LNCAP (cell line): ENCODE results near the gene NAV2.

Source experiments
- CTCF ChIP-seq: fragments of 450-650 bp; IDR thresholded peaks from 2 replicates; pipeline ENCODE4 v1.5.1; 2017; ENCODE audit warnings: mild to moderate bottlenecking

Gene NAV2

GRCh38 chr11:19691815-19692500 is 20.7 kb upstream of the NAV2 start:
- no peak for TF ChIP-seq CTCF

- TF ChIP-seq CTCF: no peak
Measured at GRCh38 chr11:19693146-19693545, 19.5 kb upstream of the NAV2 start.

- TF ChIP-seq CTCF: no peak
Measured at GRCh38 chr11:19694796-19695345, 17.8 kb upstream of the NAV2 start.

- no peak for TF ChIP-seq CTCF
Measured at GRCh38 chr11:19696073-19696472, 16.6 kb upstream of the NAV2 start.

GRCh38 chr11:19696904-19697303 is 15.7 kb upstream of the NAV2 start:
- no peak for TF ChIP-seq CTCF

GRCh38 chr11:19697721-19698121 is 14.9 kb upstream of the NAV2 start:
- no peak for TF ChIP-seq CTCF

GRCh38 chr11:19698493-19699292 is 13.9 kb upstream of the NAV2 start:
- no peak for TF ChIP-seq CTCF
